Neural crest cell (in vitro differentiated cells): Measurements from ENCODE around the gene HSPBP1. TPM values are rescaled to one million over a fixed set of nuclear protein-coding genes. Genes with fewer than 3 reads are reported as not detected.

Experiments
- DNase-seq: peaks from one replicate; pipeline ENCODE4 v3.0.0; 2021; ENCODE audit warnings: low read depth, mixed read lengths, low spot score
- H3K27ac Mint-ChIP-seq: one replicate; pipeline ENCODE4 v1.8.0; 2021; ENCODE audit warnings: mild to moderate bottlenecking, mixed read lengths; ENCODE audit not compliant: unreplicated experiment
- H3K27me3 Mint-ChIP-seq: 2 replicates; pipeline ENCODE4 v1.8.0; 2021; ENCODE audit warnings: low read depth, mild to moderate bottlenecking, mixed read lengths
- H3K36me3 Mint-ChIP-seq: 2 replicates; pipeline ENCODE4 v1.8.0; 2021; ENCODE audit warnings: low read depth, mild to moderate bottlenecking, mixed read lengths
- H3K4me1 Mint-ChIP-seq: 2 replicates; pipeline ENCODE4 v1.8.0; 2021; ENCODE audit warnings: mixed read lengths
- H3K4me3 Mint-ChIP-seq: one replicate; pipeline ENCODE4 v1.8.0; 2021; ENCODE audit warnings: mild to moderate bottlenecking, mixed read lengths
- H3K9me3 Mint-ChIP-seq: 2 replicates; pipeline ENCODE4 v1.8.0; 2021; ENCODE audit warnings: mixed read lengths
- total RNA-seq: library from RNA; stranded (reverse); gene quantifications from 2 replicates; pipeline ENCODE4 v1.2.1, GENCODE V29; 2021
- TF ChIP-seq, protein P1 (sequence below): fragments of 200-600 bp; sonication (generic); conservative IDR thresholded peaks from 2 replicates; pipeline ENCODE4 v1.5.0; 2021; ENCODE audit warnings: antibody characterized with exemption, mild to moderate bottlenecking

The HSPBP1 gene
- total RNA-seq, 1 donor from 2014 or later, result 54.7 TPM

DNA sequence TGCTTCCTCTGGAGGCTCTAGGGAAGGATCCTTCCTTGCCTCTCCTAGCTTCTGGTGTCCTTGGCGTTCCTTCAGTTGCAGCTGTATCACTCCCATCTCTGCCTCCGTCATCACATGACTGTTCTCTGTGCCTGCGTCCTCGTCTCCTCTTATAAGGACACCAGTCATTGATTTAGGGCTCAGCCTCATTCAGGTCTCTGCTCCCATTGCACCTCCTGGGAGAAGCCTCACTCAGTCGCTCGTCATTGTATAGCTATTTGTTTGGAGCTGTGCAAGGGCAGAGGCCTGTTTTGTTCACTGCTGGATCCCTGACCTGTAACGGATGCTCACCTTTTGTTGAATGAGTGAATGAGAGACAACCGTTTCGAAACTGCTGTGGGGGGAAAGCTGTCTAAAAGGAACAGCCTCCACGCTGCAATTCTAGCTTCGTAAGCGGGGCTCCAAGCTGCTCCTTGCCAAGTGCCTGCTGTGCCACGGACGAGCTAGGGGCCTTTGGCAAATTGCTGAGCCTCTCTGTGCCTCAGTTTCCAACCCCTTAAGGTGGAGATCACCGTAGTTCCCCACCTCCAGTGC is 21.1 kb upstream of the HSPBP1 start:
- TF ChIP-seq, protein P1, sequence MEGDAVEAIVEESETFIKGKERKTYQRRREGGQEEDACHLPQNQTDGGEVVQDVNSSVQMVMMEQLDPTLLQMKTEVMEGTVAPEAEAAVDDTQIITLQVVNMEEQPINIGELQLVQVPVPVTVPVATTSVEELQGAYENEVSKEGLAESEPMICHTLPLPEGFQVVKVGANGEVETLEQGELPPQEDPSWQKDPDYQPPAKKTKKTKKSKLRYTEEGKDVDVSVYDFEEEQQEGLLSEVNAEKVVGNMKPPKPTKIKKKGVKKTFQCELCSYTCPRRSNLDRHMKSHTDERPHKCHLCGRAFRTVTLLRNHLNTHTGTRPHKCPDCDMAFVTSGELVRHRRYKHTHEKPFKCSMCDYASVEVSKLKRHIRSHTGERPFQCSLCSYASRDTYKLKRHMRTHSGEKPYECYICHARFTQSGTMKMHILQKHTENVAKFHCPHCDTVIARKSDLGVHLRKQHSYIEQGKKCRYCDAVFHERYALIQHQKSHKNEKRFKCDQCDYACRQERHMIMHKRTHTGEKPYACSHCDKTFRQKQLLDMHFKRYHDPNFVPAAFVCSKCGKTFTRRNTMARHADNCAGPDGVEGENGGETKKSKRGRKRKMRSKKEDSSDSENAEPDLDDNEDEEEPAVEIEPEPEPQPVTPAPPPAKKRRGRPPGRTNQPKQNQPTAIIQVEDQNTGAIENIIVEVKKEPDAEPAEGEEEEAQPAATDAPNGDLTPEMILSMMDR, result no peak
- Mint-ChIP-seq H3K27me3 (no peaks in the 10 kb centered on the region), H3K4me3 (peak overlapping the region; percentile 32)

GRCh38 chr19:55299991-55300390 is 20.1 kb upstream of the HSPBP1 start:
- Mint-ChIP-seq H3K27ac (peak overlapping the region; percentile 45), H3K4me3 (peak overlapping the region; percentile 33)
- no peak for DNase-seq

More for the DNA sequence above, 21.1 kb upstream of the HSPBP1 start:
- H3K36me3 Mint-ChIP-seq, result peaks cover 8% of the 10 kb centered on the region
- DNase-seq, result no peak
- peaks cover 21% of the 10 kb centered on the region for H3K4me1 Mint-ChIP-seq
- H3K27ac Mint-ChIP-seq, result peak overlapping the region; percentile 95
- no peaks in the 10 kb centered on the region for H3K9me3 Mint-ChIP-seq

GRCh38 chr19:55297267-55297666 is 17.4 kb upstream of the HSPBP1 start:
- H3K27ac Mint-ChIP-seq, result no peak overlapping the region
- DNase-seq, result no peak
- H3K4me1 Mint-ChIP-seq, result peaks cover 15% of the 10 kb centered on the region
- TF ChIP-seq, protein P1, result no peak
- H3K27me3 Mint-ChIP-seq, result no peaks in the 10 kb centered on the region
- peaks cover 3% of the 10 kb centered on the region for H3K36me3 Mint-ChIP-seq
- no peaks in the 10 kb centered on the region for H3K9me3 Mint-ChIP-seq
- H3K4me3 Mint-ChIP-seq, result no peak overlapping the region

More at GRCh38 chr19:55299991-55300390, 20.1 kb upstream of the HSPBP1 start:
- peaks cover 15% of the 10 kb centered on the region for H3K4me1 Mint-ChIP-seq
- H3K27me3 Mint-ChIP-seq, result no peaks in the 10 kb centered on the region
- peaks cover 3% of the 10 kb centered on the region for H3K36me3 Mint-ChIP-seq
- H3K9me3 Mint-ChIP-seq, result no peaks in the 10 kb centered on the region
- TF ChIP-seq, protein P1, result no peak

DNA sequence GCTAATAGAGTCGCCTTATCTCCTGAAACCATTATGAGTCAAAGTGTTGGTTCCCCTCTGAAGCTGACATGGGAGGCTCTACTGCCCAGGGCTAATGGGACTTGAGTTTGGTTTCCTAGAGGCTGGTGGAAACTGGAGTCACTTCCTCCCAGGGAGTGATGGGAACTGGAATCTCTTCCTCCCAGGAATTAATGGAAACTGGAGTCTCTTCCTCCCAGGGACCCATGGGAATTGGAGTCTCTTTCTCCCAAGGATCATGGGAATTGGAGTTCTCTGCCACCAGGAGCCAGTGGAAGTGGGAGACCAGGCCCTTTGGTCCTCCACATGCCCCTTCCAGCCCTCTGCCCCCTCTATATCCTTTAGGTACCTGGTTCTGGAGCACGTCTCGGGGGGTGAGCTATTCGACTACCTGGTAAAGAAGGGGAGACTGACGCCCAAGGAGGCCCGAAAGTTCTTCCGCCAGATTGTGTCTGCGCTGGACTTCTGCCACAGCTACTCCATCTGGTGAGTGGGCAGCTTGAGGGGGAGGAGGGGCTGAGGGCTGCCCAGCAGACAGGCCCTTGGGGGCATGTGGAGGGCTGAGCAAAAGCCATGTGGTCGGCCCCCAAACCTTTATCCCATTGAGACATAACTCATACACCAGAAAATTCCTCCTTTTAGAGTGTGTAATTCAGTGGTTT is 9.3 kb upstream of the HSPBP1 start:
- Mint-ChIP-seq H3K27ac (peak overlapping the region; percentile 9), H3K36me3 (peaks cover 12% of the 10 kb centered on the region)
- TF ChIP-seq, protein P1, result no peak

GRCh38 chr19:55287361-55288079 is 7.6 kb upstream of the HSPBP1 start:
- H3K27ac Mint-ChIP-seq, result no peak overlapping the region
- TF ChIP-seq, protein P1, result no peak
- no peaks in the 10 kb centered on the region for H3K9me3 Mint-ChIP-seq
- peaks cover 12% of the 10 kb centered on the region for H3K36me3 Mint-ChIP-seq
- peaks cover 24% of the 10 kb centered on the region for H3K4me1 Mint-ChIP-seq
- no peak for DNase-seq
- H3K27me3 Mint-ChIP-seq, result no peaks in the 10 kb centered on the region
- H3K4me3 Mint-ChIP-seq, result peak overlapping the region; percentile 61

More for the DNA sequence above, 9.3 kb upstream of the HSPBP1 start:
- Mint-ChIP-seq H3K9me3 (no peaks in the 10 kb centered on the region), H3K27me3 (no peaks in the 10 kb centered on the region), H3K4me3 (peak overlapping the region; percentile 77), H3K4me1 (peaks cover 14% of the 10 kb centered on the region)
- no peak for DNase-seq
